Pancreas (tissue), 10 donors: ENCODE results near the gene POLR3C. TPM values are rescaled to one million over a fixed set of nuclear protein-coding genes. Genes with fewer than 3 reads are reported as not detected.
"Not testable (repeated sequence)": the region's sequence is repeated elsewhere in the genome, so short reads cannot be mapped to it uniquely, and the experiment has no call there.

ENCODE experiments used
- ATAC-seq, 4 donors: fragments of 200-7000 bp; cut with Tn5 transposase; one replicate each; pipeline versions ENCODE4 v1.8.0 to v1.9.1; 2020; ENCODE audit warnings: mild to moderate bottlenecking in 4 of 4, moderate library complexity in 4 of 4
- DNase-seq, 6 donors: peaks; one replicate each; pipeline ENCODE4 v3.0.0-alpha.2; 2020
- FAIRE-seq: peaks from 2 replicates; lab custom pipeline; 2012; peaks lifted over from hg19 to GRCh38; lab: Jason Lieb, UNC
- H3K27ac ChIP-seq, 4 donors: fragments of 200-600 bp; sonication (generic); 1 replicate in 3 of 4; 2 replicates in 1 of 4; pipeline versions ENCODE4 v1.5.0 to v1.8.0; 2020
- H3K27me3 ChIP-seq, 4 donors: fragments of 200-600 bp; one replicate each; pipeline ENCODE4 v1.8.0; 2021
- H3K36me3 ChIP-seq, 3 donors: fragments of 200-600 bp; sonication (generic) in 1 of 3; one replicate each; pipeline versions ENCODE4 v1.5.0 to v1.8.0; 2020 to 2021
- H3K4me1 ChIP-seq, 3 donors: fragments of 200-600 bp; one replicate each; pipeline ENCODE4 v1.8.0; 2021
- H3K4me3 ChIP-seq, 4 donors: fragments of 200-600 bp; sonication (generic) in 2 of 4; one replicate each; pipeline versions ENCODE4 v1.5.0 to v1.8.0; 2020 to 2021
- H3K9me3 ChIP-seq, 4 donors: fragments of 200-600 bp; one replicate each; pipeline ENCODE4 v1.8.0; 2021
- WGBS, 2 donors: extraction: QIAGEN DNeasy Blood & Tissue Kit; methylation state at CpG; one replicate each; pipeline ENCODE4 v1.1.7; 2013; 5-methylcytosine and 5-hydroxymethylcytosine counted together
- intact Hi-C, 3 donors: fragments of 100-400 bp; cut with DNase I; formaldehyde crosslinking; loops; one replicate each; pipeline versions ENCODE4 v1.11.1 to v1.14.2; 2022
- polyA plus RNA-seq, 2 donors: library from polyadenylated mRNA; stranded (reverse); fragments of 200-250 nt; gene quantifications; one replicate each; pipeline ENCODE4 v1.2.3, GENCODE V29; 2013
- total RNA-seq, 6 donors: library from RNA; stranded (reverse); fragmentation: NEBNext Ultra II Directional in 4 of 6; extraction: Animal tissue kit (Norgen Biotek cat#: 25700) in 4 of 6; gene quantifications; one replicate each; pipeline versions ENCODE4 v1.2.1 to v1.2.4, GENCODE V29; 2021 to 2023
- TF ChIP-seq, protein P1 (sequence below), 4 donors: fragments of 200-600 bp; sonication (generic) in 3 of 4; IDR thresholded peaks; one replicate each; pipeline versions ENCODE4 v1.5.0 to v1.8.0; 2021; ENCODE audit warnings: antibody characterized with exemption in 4 of 4
- donor health status: healthy with polysubstance abuse.
- donor health status: DM: no; HTN: no; CAD: no; lungs with moderate emphysema.
- donor health status: DM: no; HTN: no; CAD: no.
- donor health status: control.
- donor health status: control.
- donor health status: Bipolar disorder and iron deficiency.
- donor health status: DM: yes; HTN: yes; CAD: no.
- donor health status: DM: no; HTN: no; CAD: no.
- donor health status: DM: no; HTN: no; CAD: no.
- donor health status: DM: yes; HTN: yes; CAD: no.

POLR3C gene
- total and polyA plus RNA-seq, 8 donors: 7.6 to 16.2 (median 14.1) TPM

DNA sequence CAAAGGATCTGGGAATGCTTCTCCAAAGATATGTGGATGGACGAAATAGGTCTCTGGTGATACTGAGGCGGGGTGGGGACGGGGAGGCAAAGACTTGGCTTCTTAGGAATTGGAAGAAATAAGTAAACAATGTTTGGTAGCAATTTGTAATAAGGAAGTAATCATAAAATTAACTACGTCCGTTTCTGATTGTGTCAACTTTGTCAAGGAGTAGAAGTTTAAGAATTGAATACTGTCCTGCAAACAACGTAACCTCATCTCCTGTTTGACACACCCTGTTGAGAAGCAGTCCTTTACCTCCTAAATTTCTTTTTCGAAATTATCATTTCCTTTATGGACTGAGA lies 471 bp downstream of the POLR3C start:
- Histone ChIP-seq H3K4me1 (peaks cover 0 to 11% (median 0%) of the 10 kb centered on the region in 3 donors), H3K27ac (peak overlapping the region; percentile 77 to 93 (median 83)), H3K4me3 (peak overlapping the region; percentile 65 to 97 (median 70)), H3K27me3 (no peaks in the 10 kb centered on the region), H3K9me3 (no peaks in the 10 kb centered on the region), H3K36me3 (peaks cover 3 to 28% (median 17%) of the 10 kb centered on the region in 3 donors)
- WGBS, 2 donors: 0 to 1% methylated on average over 7 of the region's 7 CpGs
- no peak for ATAC-seq
- DNase-seq: no peak
- intact Hi-C loops: no loop called here
- TF ChIP-seq, protein P1, sequence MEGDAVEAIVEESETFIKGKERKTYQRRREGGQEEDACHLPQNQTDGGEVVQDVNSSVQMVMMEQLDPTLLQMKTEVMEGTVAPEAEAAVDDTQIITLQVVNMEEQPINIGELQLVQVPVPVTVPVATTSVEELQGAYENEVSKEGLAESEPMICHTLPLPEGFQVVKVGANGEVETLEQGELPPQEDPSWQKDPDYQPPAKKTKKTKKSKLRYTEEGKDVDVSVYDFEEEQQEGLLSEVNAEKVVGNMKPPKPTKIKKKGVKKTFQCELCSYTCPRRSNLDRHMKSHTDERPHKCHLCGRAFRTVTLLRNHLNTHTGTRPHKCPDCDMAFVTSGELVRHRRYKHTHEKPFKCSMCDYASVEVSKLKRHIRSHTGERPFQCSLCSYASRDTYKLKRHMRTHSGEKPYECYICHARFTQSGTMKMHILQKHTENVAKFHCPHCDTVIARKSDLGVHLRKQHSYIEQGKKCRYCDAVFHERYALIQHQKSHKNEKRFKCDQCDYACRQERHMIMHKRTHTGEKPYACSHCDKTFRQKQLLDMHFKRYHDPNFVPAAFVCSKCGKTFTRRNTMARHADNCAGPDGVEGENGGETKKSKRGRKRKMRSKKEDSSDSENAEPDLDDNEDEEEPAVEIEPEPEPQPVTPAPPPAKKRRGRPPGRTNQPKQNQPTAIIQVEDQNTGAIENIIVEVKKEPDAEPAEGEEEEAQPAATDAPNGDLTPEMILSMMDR (IDR thresholded peaks at IDR 0.05): no peak
- no peak for FAIRE-seq

- 84 to 92% methylated on average over 2 of the region's 2 CpGs for WGBS, 2 donors
- Histone ChIP-seq H3K27me3 (no peaks in the 10 kb centered on the region), H3K4me3 (no peak overlapping the region), H3K9me3 (no peaks in the 10 kb centered on the region), H3K4me1 (peaks cover 0 to 11% (median 0%) of the 10 kb centered on the region in 3 donors), H3K27ac (no peak overlapping the region), H3K36me3 (peaks cover 3 to 42% (median 20%) of the 10 kb centered on the region in 3 donors)
- ATAC-seq (no peak), DNase-seq (no peak), FAIRE-seq (no peak)
- intact Hi-C loops: no loop called here
- TF ChIP-seq, protein P1 (IDR thresholded peaks at IDR 0.05): no peak
Measured at GRCh38 chr1:145826030-145826429, 2.0 kb downstream of the POLR3C start.

DNA sequence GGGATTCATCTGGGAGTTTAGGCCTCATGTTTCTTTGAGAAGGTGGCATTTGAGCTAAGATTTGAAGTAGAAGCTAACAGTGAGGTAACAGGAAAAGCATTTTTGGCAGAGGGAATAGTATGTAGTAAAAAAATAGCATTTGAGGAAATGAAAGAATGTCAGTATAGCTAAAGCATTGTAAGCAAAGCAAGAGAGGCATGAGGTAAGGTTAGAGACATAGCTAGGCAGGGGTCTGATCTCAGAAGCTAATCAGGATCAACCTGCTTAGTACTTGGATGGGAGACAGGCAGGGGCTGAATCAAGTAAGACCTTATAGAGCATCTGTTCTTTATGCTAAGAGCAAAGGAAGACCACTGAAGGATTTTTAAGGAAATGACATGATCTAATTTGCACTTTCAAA lies 4.0 kb downstream of the POLR3C start:
- DNase-seq (no peak), ATAC-seq (no peak), FAIRE-seq (no peak)
- intact Hi-C loops: no loop called here
- TF ChIP-seq, protein P1 (IDR thresholded peaks at IDR 0.05): no peak
- Histone ChIP-seq H3K9me3 (no peaks in the 10 kb centered on the region), H3K27me3 (no peaks in the 10 kb centered on the region), H3K27ac (no peak overlapping the region), H3K4me3 (no peak overlapping the region), H3K36me3 (peaks cover 3 to 49% (median 27%) of the 10 kb centered on the region in 3 donors), H3K4me1 (peaks cover 0 to 11% (median 0%) of the 10 kb centered on the region in 3 donors)

- TF ChIP-seq, protein P1 (IDR thresholded peaks at IDR 0.05): no peak
- Histone ChIP-seq H3K27me3 (no peaks in the 10 kb centered on the region), H3K4me1 (peaks cover 0 to 11% (median 0%) of the 10 kb centered on the region in 3 donors), H3K36me3 (peaks cover 3 to 55% (median 30%) of the 10 kb centered on the region in 3 donors), H3K27ac (no peak overlapping the region), H3K4me3 (no peak overlapping the region), H3K9me3 (no peaks in the 10 kb centered on the region)
- intact Hi-C loops: no loop called here
- DNase-seq (no peak), FAIRE-seq (no peak), ATAC-seq (no peak)
Measured at GRCh38 chr1:145828367-145829026, 4.5 kb downstream of the POLR3C start.

GRCh38 chr1:145830810-145831209 lies 6.8 kb downstream of the POLR3C start:
- ATAC-seq, H3K27me3 ChIP-seq, H3K9me3 ChIP-seq, DNase-seq, H3K4me1 ChIP-seq, H3K27ac ChIP-seq, H3K4me3 ChIP-seq, intact Hi-C loops, FAIRE-seq: not testable (repeated sequence)
- WGBS, 2 donors: 98 to 100% methylated on average over 2 of the region's 2 CpGs
- peaks cover 3 to 77% (median 36%) of the 10 kb centered on the region in 3 donors for H3K36me3 ChIP-seq
